MM.1S (cell line): Measurements from ENCODE around the gene HOXA13.

ENCODE experiments used
- EZH2 ChIP-seq: fragments of 300-600 bp; sonication (generic); optimal IDR thresholded peaks from 2 replicates; pipeline ENCODE3; 2017; ENCODE audit warnings: low read depth, mild to moderate bottlenecking, antibody characterized with exemption, low read length, mixed read lengths
- TF ChIP-seq, protein P1 (sequence below): fragments of 300-600 bp; sonication (generic); IDR thresholded peaks from 2 replicates; pipeline ENCODE4 v1.5.1; 2016; ENCODE audit warnings: antibody characterized with exemption, low read length, mixed read lengths

DNA sequence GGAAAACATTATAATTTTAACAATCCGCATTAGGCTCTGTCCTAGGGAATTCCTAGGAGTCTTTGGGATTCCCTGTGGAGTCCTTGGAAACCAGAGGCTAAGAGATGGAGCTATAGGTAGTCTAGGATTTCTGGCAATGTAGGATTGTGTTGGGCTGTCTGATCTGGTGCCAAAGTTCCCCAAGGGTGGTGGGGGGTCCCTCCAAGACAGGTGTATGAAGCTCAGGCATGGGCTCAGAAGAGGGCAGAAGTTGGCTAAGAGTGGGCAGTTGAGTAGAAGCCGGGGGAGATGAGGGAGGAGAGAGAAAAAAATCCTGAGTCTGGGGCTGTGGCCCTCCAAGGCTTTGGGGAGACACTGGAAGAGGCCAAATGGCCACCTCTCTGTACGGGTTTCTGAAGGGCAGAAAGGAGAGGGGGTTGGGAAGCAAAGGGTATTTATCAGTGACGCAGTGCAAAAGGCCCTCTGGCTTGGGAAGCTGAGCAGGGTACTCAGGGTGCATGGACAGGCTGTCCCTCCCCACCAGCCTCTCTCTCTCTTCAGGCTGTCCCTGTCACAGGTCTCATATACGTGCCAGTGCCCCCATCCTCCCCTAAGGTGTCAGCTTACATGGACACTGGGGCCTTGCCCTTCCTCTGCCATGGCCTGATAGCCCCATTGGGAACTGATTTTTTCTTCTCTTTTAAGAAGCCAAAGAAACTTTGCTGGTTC is 53.2 kb downstream of the HOXA13 start:
- TF ChIP-seq, protein P1, sequence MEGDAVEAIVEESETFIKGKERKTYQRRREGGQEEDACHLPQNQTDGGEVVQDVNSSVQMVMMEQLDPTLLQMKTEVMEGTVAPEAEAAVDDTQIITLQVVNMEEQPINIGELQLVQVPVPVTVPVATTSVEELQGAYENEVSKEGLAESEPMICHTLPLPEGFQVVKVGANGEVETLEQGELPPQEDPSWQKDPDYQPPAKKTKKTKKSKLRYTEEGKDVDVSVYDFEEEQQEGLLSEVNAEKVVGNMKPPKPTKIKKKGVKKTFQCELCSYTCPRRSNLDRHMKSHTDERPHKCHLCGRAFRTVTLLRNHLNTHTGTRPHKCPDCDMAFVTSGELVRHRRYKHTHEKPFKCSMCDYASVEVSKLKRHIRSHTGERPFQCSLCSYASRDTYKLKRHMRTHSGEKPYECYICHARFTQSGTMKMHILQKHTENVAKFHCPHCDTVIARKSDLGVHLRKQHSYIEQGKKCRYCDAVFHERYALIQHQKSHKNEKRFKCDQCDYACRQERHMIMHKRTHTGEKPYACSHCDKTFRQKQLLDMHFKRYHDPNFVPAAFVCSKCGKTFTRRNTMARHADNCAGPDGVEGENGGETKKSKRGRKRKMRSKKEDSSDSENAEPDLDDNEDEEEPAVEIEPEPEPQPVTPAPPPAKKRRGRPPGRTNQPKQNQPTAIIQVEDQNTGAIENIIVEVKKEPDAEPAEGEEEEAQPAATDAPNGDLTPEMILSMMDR = no peak
- no peak for TF ChIP-seq EZH2
